Lung (tissue), 12 donors: ENCODE data around the gene DNER. TPM values are rescaled to one million over a fixed set of nuclear protein-coding genes. Genes with fewer than 3 reads are reported as not detected.
A peak's percentile ranks its signal among the peaks of the same experiment; 100 is the strongest.

Experiments used
- ATAC-seq: fragments of 200-7000 bp; cut with Tn5 transposase; one replicate; pipeline ENCODE4 v1.9.1; 2020; ENCODE audit warnings: moderate number of reproducible peaks; ENCODE audit not compliant: insufficient read depth, low FRiP score
- DNase-seq, 3 donors: peaks; one replicate each; pipeline ENCODE4 v3.0.0-alpha.2; 2013 to 2017
- H3K27ac ChIP-seq, 2 donors: one replicate each; pipeline ENCODE4 v1.5.1; 2013; ENCODE audit warnings: mild to moderate bottlenecking in 2 of 2, moderate library complexity in 2 of 2, control low read depth in 1 of 2, inconsistent platforms in 1 of 2, low read depth in 1 of 2, low read length in 1 of 2
- H3K27me3 ChIP-seq, 3 donors: one replicate each; pipeline ENCODE4 v1.5.1; 2013; ENCODE audit warnings: low read length in 2 of 3; ENCODE audit not compliant: control insufficient read depth in 3 of 3, insufficient read depth in 3 of 3
- H3K36me3 ChIP-seq, 4 donors: one replicate each; pipeline ENCODE4 v1.5.1; 2013; ENCODE audit warnings: low read length in 4 of 4, mild to moderate bottlenecking in 1 of 4, moderate library complexity in 1 of 4; ENCODE audit not compliant: control insufficient read depth in 4 of 4, insufficient read depth in 4 of 4
- H3K4me1 ChIP-seq, 5 donors: one replicate each; pipeline ENCODE4 v1.5.1; 2013; ENCODE audit warnings: low read length in 5 of 5, mild to moderate bottlenecking in 2 of 5, moderate library complexity in 1 of 5; ENCODE audit not compliant: control insufficient read depth in 5 of 5, insufficient read depth in 5 of 5
- H3K4me3 ChIP-seq: one replicate; pipeline ENCODE4 v1.5.1; 2013; ENCODE audit warnings: mild to moderate bottlenecking, control low read depth, moderate library complexity
- H3K9ac ChIP-seq, 2 donors: one replicate each; pipeline ENCODE4 v1.5.1; 2013; ENCODE audit warnings: low read length in 2 of 2, control low read depth in 1 of 2; ENCODE audit not compliant: insufficient read depth in 1 of 2
- H3K9me3 ChIP-seq, 4 donors: one replicate each; pipeline ENCODE4 v1.5.1; 2013; ENCODE audit warnings: low read length in 3 of 4, mild to moderate bottlenecking in 1 of 4, moderate library complexity in 1 of 4; ENCODE audit not compliant: control insufficient read depth in 4 of 4, insufficient read depth in 3 of 4
- CTCF ChIP-seq: IDR thresholded peaks from 2 replicates; pipeline ENCODE4 v1.5.1; 2012; ENCODE audit warnings: mild to moderate bottlenecking; ENCODE audit errors: control extremely low read depth, extremely low read depth
- WGBS, 2 donors: extraction: QIAGEN DNeasy Blood & Tissue Kit; methylation state at CpG; one replicate each; pipeline ENCODE4 v1.1.7; 2013; 5-methylcytosine and 5-hydroxymethylcytosine counted together
- polyA plus RNA-seq, 2 donors: library from polyadenylated mRNA; stranded (reverse); fragments of 200-250 nt; gene quantifications; one replicate each; pipeline ENCODE4 v1.2.1, GENCODE V29; 2013
- total RNA-seq, 2 donors: library from RNA; depleted of rRNA in 1 of 2; stranded (reverse); fragments of >200 nt in 1 of 2; gene quantifications; one replicate each; pipeline ENCODE4 v1.2.1, GENCODE V29; 2014 to 2021
- donor health status: control.
- donor health status: control.
- donor health status: Bipolar disorder and iron deficiency.
- donor health status: healthy.
- donor health status: DM: yes; HTN: yes; CAD: no.

DNER gene
- total and polyA plus RNA-seq, 4 donors, result 0.63 to 5.8 (median 3.3) TPM

GRCh38 chr2:229488232-229488631, 226.1 kb downstream of the DNER start:
- DNase-seq, result no peak
- H3K9ac ChIP-seq, result no peak overlapping the region
- no peak overlapping the region for H3K4me3 ChIP-seq
- peaks cover 0 to 3% (median 0%) of the 10 kb centered on the region in 3 donors for H3K27me3 ChIP-seq
- peaks cover 0 to 3% (median 0%) of the 10 kb centered on the region in 4 donors for H3K9me3 ChIP-seq
- 93 to 96% methylated on average over 4 of the region's 4 CpGs for WGBS, 2 donors
- TF ChIP-seq CTCF, result no peak
- no peaks in the 10 kb centered on the region for H3K36me3 ChIP-seq
- no peak for ATAC-seq
- H3K27ac ChIP-seq, result no peak overlapping the region
- H3K4me1 ChIP-seq, result no peaks in the 10 kb centered on the region

- WGBS, 2 donors, result 86 to 88% methylated on average over 3 of the region's 3 CpGs
- Histone ChIP-seq H3K27me3 (peaks cover 0 to 3% (median 0%) of the 10 kb centered on the region in 3 donors), H3K9me3 (peaks cover 0 to 3% (median 0%) of the 10 kb centered on the region in 4 donors), H3K4me3 (no peak overlapping the region), H3K36me3 (no peaks in the 10 kb centered on the region), H3K9ac (no peak overlapping the region), H3K27ac (no peak overlapping the region), H3K4me1 (no peaks in the 10 kb centered on the region)
- DNase-seq (no peak), ATAC-seq (no peak)
- TF ChIP-seq CTCF, result no peak
Measured at GRCh38 chr2:229486673-229487072, 227.7 kb downstream of the DNER start.

GRCh38 chr2:229485857-229486256, 228.5 kb downstream of the DNER start:
- H3K9me3 ChIP-seq, result peaks cover 0 to 3% (median 0%) of the 10 kb centered on the region in 4 donors
- peak in 1 of 3 donors; percentile 29 for DNase-seq

More at GRCh38 chr2:229485857-229486256, 228.5 kb downstream of the DNER start:
- 64 to 73% methylated on average over 8 of the region's 8 CpGs for WGBS, 2 donors
- H3K36me3 ChIP-seq, result no peaks in the 10 kb centered on the region
- no peaks in the 10 kb centered on the region for H3K4me1 ChIP-seq
- H3K27ac ChIP-seq, result no peak overlapping the region
- H3K27me3 ChIP-seq, result peaks cover 0 to 3% (median 0%) of the 10 kb centered on the region in 3 donors
- no peak for ATAC-seq
- no peak overlapping the region for H3K4me3 ChIP-seq
- no peak for TF ChIP-seq CTCF
- no peak overlapping the region for H3K9ac ChIP-seq
